ENCODE results near the gene LCLAT1. TPM values are rescaled to one million over a fixed set of nuclear protein-coding genes. Genes with fewer than 3 reads are reported as not detected.

The LCLAT1 gene
- total RNA-seq, 2 experiments from 2014 or later, result 8.3 to 10.2 TPM

GRCh38 chr2:30400151-30400954 is 46.7 kb upstream of the LCLAT1 start:
- ATAC-seq (ENCODE audit: poor library complexity) (no peak), DNase-seq (no peak)
- Histone ChIP-seq H3K9me3 (ENCODE audit: control insufficient read depth in 1 of 2, insufficient read depth in 1 of 2, low read length in 2 of 2) (no peaks in the 10 kb centered on the region), H3K4me1 (ENCODE audit: insufficient read depth, low read length) (peaks cover 6% of the 10 kb centered on the region), H3K27ac (ENCODE audit: low read depth in 1 of 2, low read length in 2 of 2) (no peak overlapping the region), H3K36me3 (ENCODE audit: insufficient read depth, low read length) (no peaks in the 10 kb centered on the region), H3K4me3 (ENCODE audit: low read length) (no peak overlapping the region), H3K27me3 (ENCODE audit: control insufficient read depth in 1 of 2, insufficient read depth in 2 of 2, low read length in 2 of 2) (no peaks in the 10 kb centered on the region)
- H3K27ac Mint-ChIP-seq, result no peak overlapping the region
- H3K9me3 Mint-ChIP-seq, result no peaks in the 10 kb centered on the region
- intact Hi-C loops (cut with DNase I, micrococcal nuclease), result loop anchor here in 1 of 2 experiments (10.0 kb wide), 1 partner anchor 54 kb away; no protein-coding TSS in a partner anchor
- CTCF ChIA-PET, result interaction anchor here (1.4 kb wide), 1 partner anchor 19 kb away, joined by 5 read pairs; no protein-coding TSS in a partner anchor
- TF ChIP-seq, protein P1, sequence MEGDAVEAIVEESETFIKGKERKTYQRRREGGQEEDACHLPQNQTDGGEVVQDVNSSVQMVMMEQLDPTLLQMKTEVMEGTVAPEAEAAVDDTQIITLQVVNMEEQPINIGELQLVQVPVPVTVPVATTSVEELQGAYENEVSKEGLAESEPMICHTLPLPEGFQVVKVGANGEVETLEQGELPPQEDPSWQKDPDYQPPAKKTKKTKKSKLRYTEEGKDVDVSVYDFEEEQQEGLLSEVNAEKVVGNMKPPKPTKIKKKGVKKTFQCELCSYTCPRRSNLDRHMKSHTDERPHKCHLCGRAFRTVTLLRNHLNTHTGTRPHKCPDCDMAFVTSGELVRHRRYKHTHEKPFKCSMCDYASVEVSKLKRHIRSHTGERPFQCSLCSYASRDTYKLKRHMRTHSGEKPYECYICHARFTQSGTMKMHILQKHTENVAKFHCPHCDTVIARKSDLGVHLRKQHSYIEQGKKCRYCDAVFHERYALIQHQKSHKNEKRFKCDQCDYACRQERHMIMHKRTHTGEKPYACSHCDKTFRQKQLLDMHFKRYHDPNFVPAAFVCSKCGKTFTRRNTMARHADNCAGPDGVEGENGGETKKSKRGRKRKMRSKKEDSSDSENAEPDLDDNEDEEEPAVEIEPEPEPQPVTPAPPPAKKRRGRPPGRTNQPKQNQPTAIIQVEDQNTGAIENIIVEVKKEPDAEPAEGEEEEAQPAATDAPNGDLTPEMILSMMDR (IDR thresholded peaks at IDR 0.05), result no peak
- no peaks in the 10 kb centered on the region for H3K27me3 Mint-ChIP-seq
- POLR2A ChIA-PET, result interaction anchor here (2.1 kb wide), 1 partner anchor 21 kb away, joined by 7 read pairs; no protein-coding TSS in a partner anchor
- no peaks in the 10 kb centered on the region for H3K36me3 Mint-ChIP-seq (ENCODE audit: low read depth)
- no peak overlapping the region for H3K4me3 Mint-ChIP-seq
- peaks cover 23% of the 10 kb centered on the region for H3K4me1 Mint-ChIP-seq (ENCODE audit: low read depth)

DNA sequence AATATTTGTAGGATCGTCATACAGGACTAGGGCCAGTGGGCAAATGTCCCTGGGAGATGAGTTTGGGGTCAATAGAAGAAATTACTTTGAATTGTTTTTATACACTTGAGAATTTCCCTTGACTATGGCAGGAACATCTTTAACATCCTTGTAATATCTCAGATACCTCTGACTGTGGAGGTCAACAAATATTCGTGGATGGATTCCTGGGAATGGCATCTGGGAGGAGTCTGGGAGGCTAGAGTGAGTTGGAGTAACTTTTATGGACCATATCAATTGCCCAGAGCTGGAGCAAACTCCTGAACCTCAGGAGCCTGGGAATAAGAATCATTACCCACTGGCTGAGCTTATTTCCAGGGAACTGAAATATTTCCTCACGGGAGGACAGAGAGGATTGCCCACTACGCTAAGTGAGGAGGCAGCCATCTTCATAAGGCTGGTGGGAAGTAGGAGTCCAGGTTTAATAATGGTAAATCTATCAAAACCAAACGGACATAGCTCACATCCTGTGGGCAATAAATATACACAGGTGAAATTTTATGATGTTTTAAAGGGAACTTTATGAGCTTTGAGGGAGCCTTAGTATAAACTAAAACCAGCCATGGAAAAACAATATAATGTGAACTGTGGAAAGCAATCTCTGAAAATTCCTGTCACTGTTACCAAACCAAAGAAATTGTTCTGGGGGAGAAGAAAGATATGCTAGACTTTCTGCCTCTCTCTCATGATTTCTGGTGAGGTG is 44.4 kb upstream of the LCLAT1 start:
- intact Hi-C loops (cut with DNase I, micrococcal nuclease), result loop anchor here in 1 of 2 experiments (10.0 kb wide), 1 partner anchor 52 kb away; no protein-coding TSS in a partner anchor

More for the DNA sequence above, 44.4 kb upstream of the LCLAT1 start:
- ATAC-seq (ENCODE audit: poor library complexity) (no peak), DNase-seq (no peak)
- Histone ChIP-seq H3K4me1 (ENCODE audit: insufficient read depth, low read length) (peaks cover 6% of the 10 kb centered on the region), H3K9me3 (ENCODE audit: control insufficient read depth in 1 of 2, insufficient read depth in 1 of 2, low read length in 2 of 2) (no peaks in the 10 kb centered on the region), H3K36me3 (ENCODE audit: insufficient read depth, low read length) (no peaks in the 10 kb centered on the region), H3K27me3 (ENCODE audit: control insufficient read depth in 1 of 2, insufficient read depth in 2 of 2, low read length in 2 of 2) (no peaks in the 10 kb centered on the region), H3K4me3 (ENCODE audit: low read length) (no peak overlapping the region), H3K27ac (ENCODE audit: low read depth in 1 of 2, low read length in 2 of 2) (no peak overlapping the region)
- ChIA-PET POLR2A (interaction anchor here (0.6 to 2.1 kb wide), 3 partner anchors 19 to 136 kb away, joined by 3 to 7 read pairs (median 5); no protein-coding TSS in a partner anchor), CTCF (no interaction called here)
- Mint-ChIP-seq H3K27me3 (no peaks in the 10 kb centered on the region), H3K4me1 (ENCODE audit: low read depth) (peaks cover 28% of the 10 kb centered on the region), H3K9me3 (no peaks in the 10 kb centered on the region), H3K36me3 (ENCODE audit: low read depth) (no peaks in the 10 kb centered on the region), H3K27ac (no peak overlapping the region), H3K4me3 (no peak overlapping the region)
- TF ChIP-seq, protein P1 (IDR thresholded peaks at IDR 0.05), result no peak

Data from CD4-positive, alpha-beta T cell (primary cell).